Kidney (tissue), 14 donors: ENCODE results near the gene TCF15. TPM values are rescaled to one million over a fixed set of nuclear protein-coding genes. Genes with fewer than 3 reads are reported as not detected.

ENCODE experiments used
- DNase-seq, 5 donors: peaks; one replicate each; pipeline ENCODE4 v3.0.0-alpha.2; 2013 to 2020
- FAIRE-seq: peaks from 2 replicates; lab custom pipeline; 2012; peaks lifted over from hg19 to GRCh38; lab: Jason Lieb, UNC
- H3K27ac ChIP-seq, 2 donors: one replicate each; pipeline ENCODE4 v1.7.0; 2013; ENCODE audit warnings: low read depth in 2 of 2, low read length in 2 of 2, inconsistent platforms in 1 of 2
- H3K27me3 ChIP-seq: one replicate; pipeline ENCODE4 v1.7.1; 2013; ENCODE audit warnings: low read length, inconsistent platforms; ENCODE audit not compliant: control insufficient read depth, insufficient read depth
- H3K36me3 ChIP-seq, 3 donors: one replicate each; pipeline versions ENCODE4 v1.7.0 to v1.7.1; 2013; ENCODE audit warnings: low read length in 3 of 3, control low read depth in 1 of 3, inconsistent platforms in 1 of 3; ENCODE audit not compliant: insufficient read depth in 3 of 3, control insufficient read depth in 2 of 3
- H3K4me1 ChIP-seq, 3 donors: one replicate each; pipeline versions ENCODE4 v1.7.0 to v1.7.1; 2013; ENCODE audit warnings: low read length in 3 of 3, inconsistent platforms in 1 of 3, low read depth in 1 of 3; ENCODE audit not compliant: control insufficient read depth in 2 of 3, insufficient read depth in 2 of 3
- H3K4me3 ChIP-seq, 3 donors: one replicate each; pipeline versions ENCODE4 v1.7.0 to v1.8.1; 2013; ENCODE audit warnings: low read length in 3 of 3, control low read depth in 1 of 3, inconsistent platforms in 1 of 3
- H3K9ac ChIP-seq, 3 donors: one replicate each; pipeline versions ENCODE4 v1.7.0 to v1.7.1; 2013; ENCODE audit warnings: low read length in 3 of 3, control low read depth in 1 of 3, inconsistent platforms in 1 of 3
- H3K9me3 ChIP-seq, 3 donors: one replicate each; pipeline versions ENCODE4 v1.7.0 to v1.7.1; 2013; ENCODE audit warnings: low read length in 3 of 3, control low read depth in 1 of 3, inconsistent platforms in 1 of 3; ENCODE audit not compliant: control insufficient read depth in 2 of 3, insufficient read depth in 1 of 3
- intact Hi-C: fragments of 100-400 bp; cut with DNase I; formaldehyde crosslinking; loops from one replicate; pipeline ENCODE4 v1.11.1; 2022
- polyA plus RNA-seq: library from polyadenylated mRNA; stranded (reverse); fragments of 350-450 nt; fragmentation: Illumina TruSeq; extraction: RNeasy Lipid Tissue Mini Kit (QIAGEN cat#74804); gene quantifications from one replicate; pipeline ENCODE4 v1.2.3, GENCODE V29; 2014; ENCODE audit warnings: low read depth, low replicate concordance; ENCODE audit not compliant: insufficient read depth
- total RNA-seq: library from RNA; stranded (reverse); fragmentation: NEBNext Ultra II Directional; extraction: Animal tissue kit (Norgen Biotek cat#: 25700); gene quantifications from one replicate; pipeline ENCODE4 v1.2.1, GENCODE V29; 2021
- TF ChIP-seq, protein P1 (sequence below): IDR thresholded peaks from 3 replicates; pipeline ENCODE4 v1.5.1; 2012; ENCODE audit warnings: mild to moderate bottlenecking, moderate library complexity, borderline replicate concordance; ENCODE audit not compliant: insufficient read depth; ENCODE audit errors: extremely low read depth
- donor health status: control.
- donor health status: control.
- donor health status: control.
- donor health status: control.
- donor health status: control.
- donor health status: DM: yes; HTN: yes; CAD: no.
- donor health status: Normal renal cell carcinoma (clear cell type).

TCF15 gene
- total and polyA plus RNA-seq, 2 donors from 2014 or later, result 0.63 to 1.6 TPM

DNA sequence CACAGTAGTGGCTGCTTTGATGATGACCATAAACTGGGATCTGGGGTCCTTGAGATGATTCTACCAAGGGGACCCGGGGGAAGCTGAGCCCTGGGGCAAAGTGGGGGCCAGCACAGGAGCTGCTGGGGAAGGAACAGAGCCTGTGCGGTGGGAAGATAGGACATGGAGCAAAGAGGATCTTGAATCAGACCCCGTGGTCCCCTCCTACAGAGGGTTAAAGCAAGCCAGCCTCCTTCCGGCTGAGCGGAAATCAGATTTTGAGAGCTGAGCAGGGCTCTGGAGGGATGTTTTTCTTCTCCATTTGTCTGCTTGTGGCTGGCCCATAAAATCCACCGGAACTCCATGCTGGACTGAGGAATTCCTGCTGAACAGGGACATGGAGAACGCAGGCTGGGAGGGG lies 10.1 kb upstream of the TCF15 start:
- no peak for FAIRE-seq
- Histone ChIP-seq H3K4me3 (no peak overlapping the region), H3K27me3 (no peaks in the 10 kb centered on the region), H3K27ac (no peak overlapping the region), H3K9ac (no peak overlapping the region), H3K4me1 (peaks cover 0 to 3% (median 0%) of the 10 kb centered on the region in 3 donors), H3K9me3 (peaks cover 0 to 7% (median 0%) of the 10 kb centered on the region in 3 donors), H3K36me3 (no peaks in the 10 kb centered on the region)
- peak in 1 of 5 donors; percentile 39 for DNase-seq
- TF ChIP-seq, protein P1, sequence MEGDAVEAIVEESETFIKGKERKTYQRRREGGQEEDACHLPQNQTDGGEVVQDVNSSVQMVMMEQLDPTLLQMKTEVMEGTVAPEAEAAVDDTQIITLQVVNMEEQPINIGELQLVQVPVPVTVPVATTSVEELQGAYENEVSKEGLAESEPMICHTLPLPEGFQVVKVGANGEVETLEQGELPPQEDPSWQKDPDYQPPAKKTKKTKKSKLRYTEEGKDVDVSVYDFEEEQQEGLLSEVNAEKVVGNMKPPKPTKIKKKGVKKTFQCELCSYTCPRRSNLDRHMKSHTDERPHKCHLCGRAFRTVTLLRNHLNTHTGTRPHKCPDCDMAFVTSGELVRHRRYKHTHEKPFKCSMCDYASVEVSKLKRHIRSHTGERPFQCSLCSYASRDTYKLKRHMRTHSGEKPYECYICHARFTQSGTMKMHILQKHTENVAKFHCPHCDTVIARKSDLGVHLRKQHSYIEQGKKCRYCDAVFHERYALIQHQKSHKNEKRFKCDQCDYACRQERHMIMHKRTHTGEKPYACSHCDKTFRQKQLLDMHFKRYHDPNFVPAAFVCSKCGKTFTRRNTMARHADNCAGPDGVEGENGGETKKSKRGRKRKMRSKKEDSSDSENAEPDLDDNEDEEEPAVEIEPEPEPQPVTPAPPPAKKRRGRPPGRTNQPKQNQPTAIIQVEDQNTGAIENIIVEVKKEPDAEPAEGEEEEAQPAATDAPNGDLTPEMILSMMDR, result no peak
- intact Hi-C loops, result no loop called here

DNA sequence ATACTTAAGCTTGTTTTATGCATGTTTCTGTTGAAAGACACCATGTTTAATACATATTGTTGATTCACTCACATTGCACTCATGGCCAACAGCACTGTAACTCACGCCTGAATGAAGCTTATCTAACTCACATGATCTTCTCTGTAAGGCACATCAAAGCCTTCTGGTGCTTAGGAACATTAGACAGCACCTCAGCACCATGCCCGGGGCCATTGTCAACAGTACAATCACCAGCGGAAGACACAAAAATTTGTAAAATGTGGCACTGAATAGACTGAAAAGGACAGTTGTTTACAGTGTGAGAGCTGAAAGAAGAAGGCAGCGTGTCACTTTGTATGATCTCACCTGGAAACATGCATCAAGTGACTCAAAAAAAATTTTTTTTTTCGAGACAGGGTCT lies 8.9 kb upstream of the TCF15 start:
- H3K27me3 ChIP-seq, result no peaks in the 10 kb centered on the region
- no peak overlapping the region for H3K4me3 ChIP-seq
- intact Hi-C loops, result no loop called here
- H3K4me1 ChIP-seq, result peaks cover 0 to 3% (median 0%) of the 10 kb centered on the region in 3 donors
- FAIRE-seq, result no peak
- peaks cover 0 to 7% (median 0%) of the 10 kb centered on the region in 3 donors for H3K9me3 ChIP-seq
- no peaks in the 10 kb centered on the region for H3K36me3 ChIP-seq
- no peak overlapping the region for H3K27ac ChIP-seq
- TF ChIP-seq, protein P1, result no peak
- no peak for DNase-seq
- H3K9ac ChIP-seq, result no peak overlapping the region

DNA sequence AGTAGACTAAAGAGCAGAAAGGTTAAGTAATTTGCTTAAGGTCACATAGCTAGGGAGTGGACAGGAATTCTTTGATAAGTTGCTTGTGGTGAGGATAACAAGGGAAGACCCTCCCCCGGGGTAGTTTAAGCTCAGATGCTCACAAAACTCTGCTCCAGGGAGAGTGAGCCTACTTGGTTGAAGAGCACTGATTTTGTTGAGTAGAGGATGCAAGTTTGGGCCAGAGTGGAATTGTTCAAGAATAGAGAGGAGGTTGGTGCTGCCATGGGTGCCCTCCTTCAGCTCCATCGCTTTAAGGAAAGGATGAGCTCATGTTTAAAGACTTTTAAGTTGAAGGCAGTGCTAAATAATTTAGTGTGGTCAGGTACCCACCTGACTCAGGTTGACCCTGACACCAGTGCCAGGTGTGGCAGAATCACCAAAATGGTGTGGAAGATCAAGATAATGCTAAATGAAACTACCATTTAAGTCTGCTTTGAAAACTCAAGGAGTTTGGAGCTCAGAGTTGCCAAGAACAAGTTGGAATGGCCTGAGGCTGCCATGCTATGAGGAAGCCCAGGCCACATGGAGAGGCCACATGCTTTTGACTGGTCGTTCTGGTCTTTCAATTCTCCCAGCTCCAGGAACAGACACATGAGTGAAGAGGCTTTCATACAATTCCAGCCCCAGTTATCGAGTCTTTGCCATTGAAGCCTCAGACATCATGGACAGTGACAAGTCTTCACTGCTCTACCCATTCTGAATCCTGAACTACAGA lies 8.0 kb upstream of the TCF15 start:
- DNase-seq, result no peak
- H3K27ac ChIP-seq, result no peak overlapping the region
- H3K36me3 ChIP-seq, result no peaks in the 10 kb centered on the region
- H3K27me3 ChIP-seq, result no peaks in the 10 kb centered on the region
- no peak overlapping the region for H3K9ac ChIP-seq
- no peak for FAIRE-seq
- H3K4me1 ChIP-seq, result peaks cover 0 to 3% (median 0%) of the 10 kb centered on the region in 3 donors
- peaks cover 0 to 7% (median 0%) of the 10 kb centered on the region in 3 donors for H3K9me3 ChIP-seq
- no peak overlapping the region for H3K4me3 ChIP-seq
- TF ChIP-seq, protein P1, result no peak
- intact Hi-C loops, result no loop called here

DNA sequence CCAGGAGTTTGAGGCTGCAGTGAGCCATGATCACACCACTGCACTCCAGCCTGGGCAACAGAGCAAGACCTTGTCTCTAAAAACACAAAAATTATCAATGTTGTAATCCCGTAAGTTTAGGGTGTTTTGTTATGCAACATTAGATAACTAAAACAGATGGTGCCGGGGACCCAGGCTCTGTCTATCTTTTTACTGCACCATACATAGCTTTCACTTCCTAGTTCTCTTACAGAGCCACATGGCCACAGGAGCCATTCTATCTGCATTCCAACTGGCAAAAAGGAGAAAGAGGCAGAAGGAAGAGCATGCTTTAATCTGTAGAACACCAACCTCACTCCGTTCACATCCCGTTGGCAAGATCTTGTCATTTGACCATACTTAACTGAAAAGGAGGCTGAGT lies 5.4 kb upstream of the TCF15 start:
- peaks cover 0 to 4% (median 0%) of the 10 kb centered on the region in 3 donors for H3K4me1 ChIP-seq
- TF ChIP-seq, protein P1, result no peak
- intact Hi-C loops, result no loop called here
- no peak overlapping the region for H3K9ac ChIP-seq
- H3K9me3 ChIP-seq, result peaks cover 0 to 7% (median 0%) of the 10 kb centered on the region in 3 donors
- DNase-seq, result no peak
- no peak overlapping the region for H3K27ac ChIP-seq
- no peak for FAIRE-seq
- H3K27me3 ChIP-seq, result no peaks in the 10 kb centered on the region
- H3K36me3 ChIP-seq, result no peaks in the 10 kb centered on the region
- no peak overlapping the region for H3K4me3 ChIP-seq
